ENCODE data around the gene TYK2.

DNA sequence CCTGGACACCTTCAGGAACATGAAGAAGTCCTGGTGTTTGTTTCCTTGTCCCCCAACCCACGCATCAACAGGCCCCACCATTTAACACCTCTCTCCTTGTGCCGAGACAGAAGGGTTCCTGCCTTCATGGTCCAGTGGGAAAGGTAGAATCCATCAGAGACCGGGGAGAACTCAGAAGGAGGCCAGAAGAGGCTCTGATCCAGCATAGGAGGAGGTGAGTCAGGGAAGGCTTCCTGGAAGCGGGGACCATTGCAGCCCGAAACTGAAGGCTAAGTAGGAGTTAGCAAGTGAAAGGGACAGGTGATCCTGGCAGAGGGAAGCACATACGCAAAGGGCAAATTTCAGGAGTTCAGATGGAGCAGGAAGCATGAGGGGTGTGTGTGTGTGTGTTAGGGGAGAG, 41.4 kb downstream of the TYK2 start:
- TF ChIP-seq, protein P1, sequence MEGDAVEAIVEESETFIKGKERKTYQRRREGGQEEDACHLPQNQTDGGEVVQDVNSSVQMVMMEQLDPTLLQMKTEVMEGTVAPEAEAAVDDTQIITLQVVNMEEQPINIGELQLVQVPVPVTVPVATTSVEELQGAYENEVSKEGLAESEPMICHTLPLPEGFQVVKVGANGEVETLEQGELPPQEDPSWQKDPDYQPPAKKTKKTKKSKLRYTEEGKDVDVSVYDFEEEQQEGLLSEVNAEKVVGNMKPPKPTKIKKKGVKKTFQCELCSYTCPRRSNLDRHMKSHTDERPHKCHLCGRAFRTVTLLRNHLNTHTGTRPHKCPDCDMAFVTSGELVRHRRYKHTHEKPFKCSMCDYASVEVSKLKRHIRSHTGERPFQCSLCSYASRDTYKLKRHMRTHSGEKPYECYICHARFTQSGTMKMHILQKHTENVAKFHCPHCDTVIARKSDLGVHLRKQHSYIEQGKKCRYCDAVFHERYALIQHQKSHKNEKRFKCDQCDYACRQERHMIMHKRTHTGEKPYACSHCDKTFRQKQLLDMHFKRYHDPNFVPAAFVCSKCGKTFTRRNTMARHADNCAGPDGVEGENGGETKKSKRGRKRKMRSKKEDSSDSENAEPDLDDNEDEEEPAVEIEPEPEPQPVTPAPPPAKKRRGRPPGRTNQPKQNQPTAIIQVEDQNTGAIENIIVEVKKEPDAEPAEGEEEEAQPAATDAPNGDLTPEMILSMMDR (IDR thresholded peaks at IDR 0.05; ENCODE audit: poor library complexity), result no peak
- TF ChIP-seq EZH2 (IDR thresholded peaks at IDR 0.05; ENCODE audit: borderline replicate concordance) (no peak), EZH2phosphoT487 (IDR thresholded peaks at IDR 0.05; ENCODE audit: low read depth, severe bottlenecking, unreplicated experiment) (no peak)

Data from hepatocyte (in vitro differentiated cells).